Globus pallidus (tissue), 1 donor: ENCODE measurements around the gene FXYD6.
A peak's percentile ranks its signal among the peaks of the same experiment; 100 is the strongest.

Source experiments
- DNase-seq: peaks from one replicate; pipeline ENCODE4 v3.0.0-alpha.2; 2015; ENCODE audit warnings: low spot score

Gene FXYD6

GRCh38 chr11:117828611-117829368 is 47.7 kb downstream of the FXYD6 start:
- DNase-seq = no peak

- DNase-seq = no peak
Measured at GRCh38 chr11:117827521-117828511, 48.6 kb downstream of the FXYD6 start.

GRCh38 chr11:117826832-117827231 is 49.6 kb downstream of the FXYD6 start:
- DNase-seq = no peak

GRCh38 chr11:117826190-117826570 is 50.3 kb downstream of the FXYD6 start:
- no peak for DNase-seq

- no peak for DNase-seq
Measured at GRCh38 chr11:117825538-117826189, 50.8 kb downstream of the FXYD6 start.

GRCh38 chr11:117824571-117825537 is 51.6 kb downstream of the FXYD6 start, which contains the start of gene FXYD2:
Gene FXYD2 (minus strand): TSS chr11:117824744. CDS start chr11:117824678, 66 bp downstream.
- no peak for DNase-seq

GRCh38 chr11:117823946-117824420 is 52.5 kb downstream of the FXYD6 start:
- DNase-seq = no peak

GRCh38 chr11:117823294-117823945 is 53.0 kb downstream of the FXYD6 start:
- no peak for DNase-seq

GRCh38 chr11:117822074-117823033 is 54.1 kb downstream of the FXYD6 start:
- DNase-seq = no peak

- DNase-seq = no peak
Measured at GRCh38 chr11:117821431-117821830, 55.0 kb downstream of the FXYD6 start.

- no peak for DNase-seq
Measured at GRCh38 chr11:117820516-117820915, 55.9 kb downstream of the FXYD6 start.

- no peak for DNase-seq
Measured at GRCh38 chr11:117820071-117820470, 56.4 kb downstream of the FXYD6 start.

- DNase-seq = no peak
Measured at GRCh38 chr11:117819096-117820040, 57.1 kb downstream of the FXYD6 start.

- DNase-seq = no peak
Measured at GRCh38 chr11:117818041-117818873, 58.2 kb downstream of the FXYD6 start.

GRCh38 chr11:117817368-117818040 is 59.0 kb downstream of the FXYD6 start:
- DNase-seq = peak; percentile 72

GRCh38 chr11:117816846-117817367 is 59.6 kb downstream of the FXYD6 start:
- DNase-seq = no peak
